Liver (tissue), 3 donors: ENCODE results near the gene SLC17A9.
A peak's percentile ranks its signal among the peaks of the same experiment; 100 is the strongest.

Experiments
- CTCF ChIP-seq: fragments of 150-350 bp; IDR thresholded peaks from 2 replicates; pipeline ENCODE4 v1.5.1; 2017; ENCODE audit warnings: improper control_type of control experiment, low read depth, low read length; ENCODE audit not compliant: missing input control
- EGR1 ChIP-seq, 2 donors: IDR thresholded peaks; 2 replicates each; pipeline ENCODE4 v1.6.1; 2016 to 2018; ENCODE audit warnings: antibody characterized with exemption in 2 of 2, low read depth in 2 of 2
- FOXA1 ChIP-seq: IDR thresholded peaks from 2 replicates; pipeline ENCODE4 v1.6.1; 2016; ENCODE audit warnings: antibody characterized with exemption
- GABPA ChIP-seq, 2 donors: IDR thresholded peaks in 1 of 2; conservative IDR thresholded peaks in 1 of 2; 2 replicates each; pipeline ENCODE4 v1.6.1; 2016; ENCODE audit warnings: antibody characterized with exemption in 2 of 2, mild to moderate bottlenecking in 1 of 2, moderate library complexity in 1 of 2
- HNF4G ChIP-seq: IDR thresholded peaks from 2 replicates; pipeline ENCODE4 v1.6.1; 2016; ENCODE audit warnings: antibody characterized with exemption
- JUND ChIP-seq, 2 donors: IDR thresholded peaks; 2 replicates each; pipeline ENCODE4 v1.6.1; 2016; ENCODE audit warnings: antibody characterized with exemption in 2 of 2
- RAD21 ChIP-seq, 2 donors: IDR thresholded peaks; 2 replicates each; pipeline ENCODE4 v1.6.1; 2016; ENCODE audit warnings: antibody characterized with exemption in 2 of 2, mild to moderate bottlenecking in 2 of 2
- TAF1 ChIP-seq: conservative IDR thresholded peaks from 2 replicates; pipeline ENCODE4 v1.6.1; 2016; ENCODE audit warnings: antibody characterized with exemption, mild to moderate bottlenecking
- YY1 ChIP-seq: IDR thresholded peaks from 2 replicates; pipeline ENCODE4 v1.6.1; 2016; ENCODE audit warnings: antibody characterized with exemption, mild to moderate bottlenecking
- TF ChIP-seq, protein P1 (sequence below): IDR thresholded peaks from 2 replicates; pipeline ENCODE4 v1.6.1; 2016; ENCODE audit warnings: antibody characterized with exemption
- TF ChIP-seq, protein P2 (sequence below): IDR thresholded peaks from 2 replicates; pipeline ENCODE4 v1.6.1; 2016; ENCODE audit warnings: antibody characterized with exemption, mild to moderate bottlenecking
- TF ChIP-seq, protein P3 (sequence below): IDR thresholded peaks from 2 replicates; pipeline ENCODE4 v1.6.1; 2016; ENCODE audit warnings: antibody characterized with exemption
- donor health status: healthy.
- donor health status: healthy.

DNA sequence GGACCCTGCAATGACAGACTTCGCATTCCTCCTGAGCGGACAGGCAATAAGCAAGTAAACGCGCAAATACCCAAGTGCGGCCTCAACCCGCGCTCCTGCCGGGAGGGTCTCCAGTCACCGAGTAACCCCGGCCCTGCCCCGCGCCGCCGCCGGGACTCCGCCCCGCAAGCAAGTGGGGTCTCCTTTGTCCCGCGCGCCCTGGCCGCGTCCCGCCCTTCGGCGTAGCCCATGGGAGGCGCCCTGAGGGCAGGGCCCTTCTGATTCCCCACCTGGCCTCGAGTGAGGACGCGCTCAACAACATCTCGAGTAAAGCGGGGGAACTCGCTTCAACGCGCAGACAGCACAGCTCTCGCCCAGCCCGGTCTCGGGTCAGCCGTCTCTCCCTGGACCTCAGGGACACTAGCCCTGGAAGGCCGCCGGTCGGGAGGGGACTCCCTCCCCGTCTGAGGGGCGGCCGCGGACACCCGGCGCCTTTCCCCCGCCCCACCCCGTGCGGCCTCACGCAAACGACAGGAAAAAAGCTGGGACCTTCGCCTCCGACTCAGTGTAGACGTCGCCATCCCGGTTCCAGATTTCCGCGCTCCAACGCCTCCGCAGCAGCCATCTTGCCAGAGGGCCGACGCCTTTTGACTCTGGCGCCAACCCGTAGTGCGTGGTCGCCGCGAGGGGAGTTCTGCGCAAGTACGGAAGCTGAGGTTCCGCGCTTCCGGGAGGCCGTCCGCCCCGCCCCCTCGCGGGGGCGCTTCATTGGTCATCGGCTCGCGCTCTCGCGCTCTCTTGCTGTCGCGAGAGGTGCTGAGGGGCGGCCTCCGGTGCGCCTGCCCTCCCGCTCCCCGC is 15.0 kb upstream of the SLC17A9 start:
- TF ChIP-seq CTCF (no peak), EGR1 (IDR thresholded peaks at IDR 0.05; ENCODE audit: low read depth in 2 of 2) (peak; percentile 90 to 96), RAD21 (IDR thresholded peaks at IDR 0.05) (peak in 1 of 2 donors; percentile 21), YY1 (peak; percentile 99), FOXA1 (no peak), GABPA (IDR thresholded peaks at IDR 0.05 in 1 of 2, conservative IDR thresholded peaks at IDR 0.05 in 1 of 2) (peak; percentile 68 to 92), HNF4G (no peak), TAF1 (no peak), JUND (IDR thresholded peaks at IDR 0.05) (no peak)
- TF ChIP-seq, protein P1, sequence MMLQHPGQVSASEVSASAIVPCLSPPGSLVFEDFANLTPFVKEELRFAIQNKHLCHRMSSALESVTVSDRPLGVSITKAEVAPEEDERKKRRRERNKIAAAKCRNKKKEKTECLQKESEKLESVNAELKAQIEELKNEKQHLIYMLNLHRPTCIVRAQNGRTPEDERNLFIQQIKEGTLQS = no peak
- TF ChIP-seq, protein P2, sequence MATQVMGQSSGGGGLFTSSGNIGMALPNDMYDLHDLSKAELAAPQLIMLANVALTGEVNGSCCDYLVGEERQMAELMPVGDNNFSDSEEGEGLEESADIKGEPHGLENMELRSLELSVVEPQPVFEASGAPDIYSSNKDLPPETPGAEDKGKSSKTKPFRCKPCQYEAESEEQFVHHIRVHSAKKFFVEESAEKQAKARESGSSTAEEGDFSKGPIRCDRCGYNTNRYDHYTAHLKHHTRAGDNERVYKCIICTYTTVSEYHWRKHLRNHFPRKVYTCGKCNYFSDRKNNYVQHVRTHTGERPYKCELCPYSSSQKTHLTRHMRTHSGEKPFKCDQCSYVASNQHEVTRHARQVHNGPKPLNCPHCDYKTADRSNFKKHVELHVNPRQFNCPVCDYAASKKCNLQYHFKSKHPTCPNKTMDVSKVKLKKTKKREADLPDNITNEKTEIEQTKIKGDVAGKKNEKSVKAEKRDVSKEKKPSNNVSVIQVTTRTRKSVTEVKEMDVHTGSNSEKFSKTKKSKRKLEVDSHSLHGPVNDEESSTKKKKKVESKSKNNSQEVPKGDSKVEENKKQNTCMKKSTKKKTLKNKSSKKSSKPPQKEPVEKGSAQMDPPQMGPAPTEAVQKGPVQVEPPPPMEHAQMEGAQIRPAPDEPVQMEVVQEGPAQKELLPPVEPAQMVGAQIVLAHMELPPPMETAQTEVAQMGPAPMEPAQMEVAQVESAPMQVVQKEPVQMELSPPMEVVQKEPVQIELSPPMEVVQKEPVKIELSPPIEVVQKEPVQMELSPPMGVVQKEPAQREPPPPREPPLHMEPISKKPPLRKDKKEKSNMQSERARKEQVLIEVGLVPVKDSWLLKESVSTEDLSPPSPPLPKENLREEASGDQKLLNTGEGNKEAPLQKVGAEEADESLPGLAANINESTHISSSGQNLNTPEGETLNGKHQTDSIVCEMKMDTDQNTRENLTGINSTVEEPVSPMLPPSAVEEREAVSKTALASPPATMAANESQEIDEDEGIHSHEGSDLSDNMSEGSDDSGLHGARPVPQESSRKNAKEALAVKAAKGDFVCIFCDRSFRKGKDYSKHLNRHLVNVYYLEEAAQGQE = peak; percentile 47
- TF ChIP-seq, protein P3, sequence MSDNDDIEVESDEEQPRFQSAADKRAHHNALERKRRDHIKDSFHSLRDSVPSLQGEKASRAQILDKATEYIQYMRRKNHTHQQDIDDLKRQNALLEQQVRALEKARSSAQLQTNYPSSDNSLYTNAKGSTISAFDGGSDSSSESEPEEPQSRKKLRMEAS = peak; percentile 91
